Measurements from ENCODE around the gene TFE3.
"Not testable (repeated sequence)": the region's sequence is repeated elsewhere in the genome, so short reads cannot be mapped to it uniquely, and the experiment has no call there.

TFE3 gene

DNA sequence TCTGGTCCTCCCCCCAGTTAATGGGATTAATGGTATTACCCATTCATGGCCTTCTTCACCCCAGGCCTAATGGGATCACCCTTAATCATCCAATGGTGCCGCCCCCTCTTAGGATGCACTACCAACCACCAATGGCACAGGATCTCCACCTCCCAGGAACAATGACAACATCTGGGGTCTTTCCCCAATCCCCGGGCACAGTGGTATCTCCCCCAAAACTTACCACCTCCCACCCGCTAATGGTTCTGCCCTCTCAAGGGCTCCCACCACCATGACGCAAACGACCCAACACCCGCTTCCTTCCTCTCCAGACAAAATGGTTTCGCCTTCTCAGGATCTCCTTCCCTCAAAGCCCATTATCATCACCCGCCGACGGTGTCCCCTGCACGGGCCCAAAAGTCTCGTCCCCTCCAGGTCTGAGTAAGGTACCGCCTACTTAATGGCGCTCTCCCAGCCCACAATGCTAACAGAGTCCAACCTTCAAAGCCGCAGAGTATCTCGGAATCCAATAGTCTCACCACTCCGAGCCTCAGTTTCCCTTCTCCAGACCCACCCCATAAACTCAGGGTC is 41.6 kb downstream of the TFE3 start:
- DNase-seq (ENCODE audit: low read depth): peak; percentile 33

DNA sequence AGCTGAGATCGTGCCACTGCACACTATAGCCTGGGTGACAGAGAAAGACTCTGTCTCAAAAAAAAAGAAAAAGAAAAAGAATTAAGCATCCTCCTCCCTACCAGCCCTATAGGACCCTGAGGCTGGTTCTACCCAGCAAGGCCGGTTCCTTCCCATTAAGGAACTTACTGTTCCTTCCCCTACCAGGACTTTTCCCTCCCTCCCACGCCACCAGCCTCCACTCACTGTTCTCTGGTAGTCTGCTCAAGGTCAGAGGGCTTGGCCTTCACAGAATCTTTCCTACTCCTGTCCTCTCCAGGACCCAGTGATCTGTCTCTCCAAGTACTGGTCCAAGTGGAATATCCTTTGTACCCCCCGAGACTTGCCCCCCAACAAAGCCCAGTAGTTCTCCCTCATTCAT is 42.5 kb downstream of the TFE3 start:
- no peak for DNase-seq (ENCODE audit: low read depth)

DNA sequence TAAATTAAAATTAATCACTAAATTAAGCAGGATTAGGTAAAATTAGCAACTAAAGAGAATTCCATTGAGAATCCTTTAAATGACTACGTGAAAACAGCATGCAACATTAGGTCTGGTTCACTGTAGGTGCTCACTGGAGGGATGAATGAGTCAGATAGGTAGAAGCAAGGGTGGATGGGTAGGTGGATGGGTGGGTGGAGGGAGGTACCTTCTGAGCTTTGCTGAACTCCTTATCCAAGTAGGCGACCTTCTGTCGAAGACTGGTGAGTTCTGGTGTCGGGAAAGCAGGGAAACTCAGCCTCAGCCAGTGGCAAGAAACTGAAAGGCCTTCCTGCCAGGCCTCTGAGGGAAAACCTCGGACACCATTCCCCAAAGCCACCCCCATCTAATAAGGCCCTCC is 44.1 kb downstream of the TFE3 start:
- no peak for DNase-seq (ENCODE audit: low read depth)

DNA sequence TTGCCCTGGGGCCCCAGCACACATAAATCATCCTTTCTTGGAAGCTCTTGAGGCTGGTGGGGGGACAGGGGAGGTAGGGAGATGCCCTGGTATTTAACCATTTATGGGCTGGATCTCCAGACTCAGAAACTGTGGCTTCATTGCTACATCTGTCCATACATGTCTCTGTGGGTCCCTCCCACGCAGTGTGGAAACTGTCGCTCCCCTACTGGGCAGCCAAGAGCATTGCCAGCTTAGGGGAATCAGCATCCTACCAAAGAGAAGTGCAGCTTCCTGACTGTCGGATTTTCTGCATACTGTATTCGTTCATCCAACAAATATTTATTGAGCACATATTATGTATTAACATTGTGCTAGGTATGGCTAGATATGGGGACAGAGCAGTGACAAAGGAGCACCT is 44.8 kb downstream of the TFE3 start:
- no peak for DNase-seq (ENCODE audit: low read depth)

DNA sequence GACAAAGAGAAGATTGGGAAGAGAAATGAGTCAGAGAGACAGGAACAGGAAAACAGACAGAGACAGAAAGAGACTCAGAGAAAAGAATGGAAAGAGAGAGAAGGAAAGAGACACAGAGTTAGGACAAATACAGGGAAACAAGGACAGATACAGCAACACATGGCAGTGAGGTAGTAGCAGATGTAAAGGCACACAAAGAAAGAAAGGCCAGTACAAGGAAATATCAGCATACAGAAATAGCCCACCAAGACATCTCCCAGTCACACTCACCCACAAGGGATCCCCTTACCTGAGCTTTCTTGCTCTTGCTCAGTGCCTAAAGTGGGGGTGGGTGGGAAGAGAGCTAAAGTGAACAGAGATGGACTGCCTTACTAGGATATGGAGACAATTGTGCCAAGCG is 45.3 kb downstream of the TFE3 start:
- DNase-seq (ENCODE audit: low read depth): no peak

DNA sequence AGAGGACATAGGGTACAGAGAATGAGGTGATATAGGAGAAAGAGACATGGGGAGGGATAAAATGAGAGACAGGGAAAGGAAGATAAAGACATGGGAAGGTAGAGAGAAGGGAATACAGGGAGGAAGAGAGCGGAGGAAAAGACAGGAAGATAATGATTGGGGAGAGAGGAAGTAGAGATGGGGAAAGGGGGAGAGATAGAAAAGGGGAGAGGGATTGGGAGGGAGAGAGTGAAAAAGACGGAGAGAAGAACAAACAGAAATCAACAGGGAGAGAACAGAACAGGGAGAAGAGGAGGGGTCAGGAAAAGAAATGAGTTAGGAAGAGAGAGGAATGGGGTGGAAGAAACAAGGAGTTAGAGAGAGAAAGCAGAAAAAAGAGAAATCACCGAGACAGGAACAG is 45.7 kb downstream of the TFE3 start:
- DNase-seq (ENCODE audit: low read depth): no peak

DNA sequence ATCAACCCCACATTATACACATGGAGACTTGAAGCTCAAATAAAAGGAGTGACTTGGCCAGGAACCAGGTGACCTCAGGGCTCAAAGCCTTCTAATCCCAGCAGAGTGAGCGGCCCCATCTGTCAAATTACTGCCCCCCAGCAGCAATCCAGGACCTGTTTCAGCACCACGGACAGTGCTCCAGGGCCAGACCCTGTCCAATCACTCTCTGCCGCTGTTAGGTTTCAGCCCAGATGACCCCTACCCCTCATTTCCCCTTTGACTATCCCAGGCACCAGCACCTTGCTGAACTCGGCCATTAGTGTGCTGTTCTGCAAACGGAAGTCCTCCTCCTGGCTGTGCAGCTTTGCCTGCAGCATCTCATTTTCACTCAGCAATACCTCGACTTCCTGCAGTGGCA is 46.2 kb downstream of the TFE3 start:
- no peak for DNase-seq (ENCODE audit: low read depth)

DNA sequence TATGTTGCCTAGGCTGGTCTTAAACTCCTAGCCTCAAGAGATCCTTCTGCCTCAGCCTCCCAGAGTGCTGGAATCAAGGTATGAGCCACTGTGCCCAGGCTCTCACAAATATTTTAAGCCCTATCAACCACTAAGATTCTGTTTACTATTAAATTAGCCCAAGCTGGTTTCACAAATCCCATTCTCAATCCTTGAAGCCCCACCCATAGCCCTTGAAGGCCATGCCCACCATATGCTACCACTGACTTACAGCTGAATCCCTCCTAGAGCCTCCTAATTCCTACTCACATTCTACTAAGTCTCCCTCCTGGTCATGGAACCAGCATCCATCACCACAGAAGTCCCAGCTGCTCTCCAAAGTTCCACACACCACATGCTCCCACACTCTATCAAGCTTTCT is 50.8 kb downstream of the TFE3 start:
- DNase-seq (ENCODE audit: low read depth): no peak

DNA sequence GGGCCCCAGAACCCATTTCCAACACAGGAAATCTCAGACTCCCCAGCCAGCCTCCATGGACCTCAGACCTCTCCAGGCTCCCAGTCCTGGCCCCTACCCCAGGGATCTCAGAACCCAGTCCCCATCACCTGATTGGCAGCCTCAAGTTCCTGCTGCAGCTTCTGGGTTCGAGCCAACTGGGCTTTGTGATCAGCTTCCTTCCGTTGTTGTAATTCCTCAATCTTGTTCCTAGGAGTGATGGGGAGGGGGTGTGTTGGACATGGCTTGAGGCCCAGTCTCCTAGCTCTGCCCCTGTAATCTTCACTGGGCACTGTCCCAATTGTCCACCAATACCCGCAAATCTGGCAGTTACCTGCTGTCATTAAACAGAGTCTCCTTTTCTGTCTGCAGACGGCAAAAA is 53.7 kb downstream of the TFE3 start:
- DNase-seq (ENCODE audit: low read depth): no peak

DNA sequence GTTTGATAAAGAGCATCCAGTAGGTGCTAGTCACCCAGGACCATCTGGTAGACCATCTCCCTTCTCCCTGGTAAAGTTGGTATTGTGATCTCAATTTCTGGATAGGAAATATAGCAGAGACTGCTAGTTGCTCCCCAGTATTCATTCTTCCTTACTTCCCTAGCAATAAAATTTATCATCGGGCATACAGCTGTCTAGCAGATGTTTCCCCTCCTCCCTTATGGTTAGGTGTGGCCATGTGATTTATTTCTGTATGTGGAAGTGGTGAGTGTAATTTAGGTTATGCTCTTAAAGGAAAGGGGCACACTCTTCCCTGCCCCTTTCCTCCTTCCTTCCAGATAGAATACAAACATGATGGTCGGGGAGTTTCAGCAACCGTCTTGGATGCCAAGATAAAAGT is 59.3 kb downstream of the TFE3 start:
- no peak for DNase-seq (ENCODE audit: low read depth)

DNA sequence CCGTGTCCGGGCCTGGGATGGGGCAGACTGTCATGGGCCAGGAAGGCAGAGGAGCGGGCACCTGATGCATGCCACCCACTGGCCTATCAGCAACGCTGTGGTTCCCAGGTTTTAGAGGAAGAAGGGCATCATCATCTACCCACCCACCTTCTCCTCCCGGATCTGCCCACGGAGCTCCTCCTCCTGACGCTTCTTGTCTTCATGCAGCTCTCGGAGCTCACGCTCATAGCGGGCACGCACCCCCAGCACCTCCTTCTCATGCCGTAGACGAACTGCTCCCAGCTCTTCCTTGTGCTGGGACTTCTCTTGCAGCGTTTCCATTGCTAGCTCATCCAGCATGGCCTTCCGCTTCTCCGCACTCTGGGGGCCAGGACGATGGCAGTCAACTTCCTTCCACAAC is 60.1 kb downstream of the TFE3 start:
- no peak for DNase-seq (ENCODE audit: low read depth)

DNA sequence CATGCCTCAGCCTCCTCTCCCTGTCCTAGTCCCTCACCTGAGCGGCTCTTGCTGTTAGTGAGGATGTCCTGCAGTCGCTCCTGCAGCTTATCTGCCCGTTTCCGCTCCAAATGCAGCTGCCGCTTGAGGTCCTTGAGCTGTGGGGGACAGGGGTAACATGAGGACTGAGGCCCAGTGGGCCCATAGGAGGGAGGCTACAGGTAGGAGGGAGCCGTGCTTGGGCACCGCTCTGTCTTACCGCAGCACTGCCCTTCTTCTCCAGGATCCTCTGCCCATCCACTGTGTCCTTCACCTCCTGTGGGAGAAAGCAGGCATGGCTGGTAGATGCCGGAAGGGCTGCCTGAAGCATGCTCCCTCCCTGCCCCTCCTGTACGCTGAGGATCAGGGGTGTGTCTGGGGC is 62.0 kb downstream of the TFE3 start:
- no peak for DNase-seq (ENCODE audit: low read depth)

DNA sequence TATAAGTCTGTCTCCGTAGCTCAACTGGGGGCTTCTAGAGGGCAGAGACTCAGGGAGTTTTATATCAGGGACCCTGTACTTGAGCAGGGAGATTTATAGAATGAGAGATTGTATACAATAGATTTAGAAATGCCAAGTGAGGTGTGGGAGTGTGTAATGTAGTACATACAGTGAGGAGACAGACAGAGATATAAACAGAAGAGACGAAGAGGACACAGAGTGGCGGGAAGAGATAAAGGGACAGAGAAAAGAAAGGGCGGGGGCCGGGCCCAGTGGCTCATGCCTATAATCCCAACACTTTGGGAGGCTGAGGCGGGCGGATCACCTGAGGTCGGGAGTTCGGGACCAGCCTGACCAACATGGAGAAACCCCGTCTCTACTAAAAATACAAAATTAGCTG is 62.8 kb downstream of the TFE3 start:
- DNase-seq (ENCODE audit: low read depth): not testable (repeated sequence)

Measured in activated T-cell treated with anti-CD3 and anti-CD28 coated beads for 48 hours (primary cell).